Measurements from ENCODE around the gene PIAS4. TPM values are rescaled to one million over a fixed set of nuclear protein-coding genes. Genes with fewer than 3 reads are reported as not detected.
A peak's percentile ranks its signal among the peaks of the same experiment; 100 is the strongest.

PIAS4 gene
- total RNA-seq, 1 donor from 2014 or later, result 26.0 TPM

DNA sequence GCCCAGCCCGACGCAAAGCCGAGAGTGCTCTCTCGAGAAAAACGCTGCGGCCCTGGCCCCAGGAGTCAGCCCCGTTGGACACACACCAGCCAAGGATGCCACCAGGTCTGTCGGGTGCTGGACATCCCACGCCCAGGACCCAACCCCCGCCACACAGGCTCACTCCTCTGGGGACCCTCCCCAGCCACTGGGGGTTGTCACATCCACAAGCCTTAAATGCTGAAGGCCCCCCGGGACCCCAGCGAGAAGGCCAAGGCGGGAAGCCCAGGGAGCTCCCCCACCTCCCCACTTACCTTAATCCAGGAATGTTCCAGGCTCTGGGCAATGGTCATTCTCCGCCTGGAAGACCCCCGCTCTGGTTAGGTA, 47.8 kb upstream of the PIAS4 start:
- Mint-ChIP-seq H3K27me3 (ENCODE audit: low read depth, unreplicated experiment) (no peaks in the 10 kb centered on the region), H3K36me3 (ENCODE audit: low read depth, unreplicated experiment) (peaks cover 12% of the 10 kb centered on the region), H3K4me1 (ENCODE audit: low read depth, unreplicated experiment) (peaks cover 11% of the 10 kb centered on the region), H3K4me3 (ENCODE audit: unreplicated experiment) (no peak overlapping the region), H3K27ac (ENCODE audit: unreplicated experiment) (peak overlapping the region; percentile 69), H3K9me3 (ENCODE audit: unreplicated experiment) (no peaks in the 10 kb centered on the region)
- Histone ChIP-seq H3K36me3 (ENCODE audit: insufficient read depth, low read length) (peaks cover 25% of the 10 kb centered on the region), H3K9me3 (ENCODE audit: insufficient read depth, low read depth, low read length) (no peaks in the 10 kb centered on the region), H3K27me3 (ENCODE audit: insufficient read depth, low read length) (no peaks in the 10 kb centered on the region), H3K4me2 (ENCODE audit: low read length) (no peak overlapping the region), H3K4me1 (ENCODE audit: insufficient read depth, low read length) (no peaks in the 10 kb centered on the region), H3K27ac (ENCODE audit: low read depth, low read length) (no peak overlapping the region), H4K20me1 (ENCODE audit: insufficient read depth, low read length) (peaks cover 90% of the 10 kb centered on the region), H3K9ac (ENCODE audit: low read length) (no peak overlapping the region), H2AFZ (ENCODE audit: low read depth, low read length) (no peak overlapping the region), H3K79me2 (ENCODE audit: insufficient read depth, low read length) (peaks cover 67% of the 10 kb centered on the region), H3K4me3 (ENCODE audit: insufficient read depth, low read depth, low read length) (no peak overlapping the region)
- FAIRE-seq, result no peak
- DNase-seq (ENCODE audit: low read depth), result no peak
- TF ChIP-seq, protein P1, sequence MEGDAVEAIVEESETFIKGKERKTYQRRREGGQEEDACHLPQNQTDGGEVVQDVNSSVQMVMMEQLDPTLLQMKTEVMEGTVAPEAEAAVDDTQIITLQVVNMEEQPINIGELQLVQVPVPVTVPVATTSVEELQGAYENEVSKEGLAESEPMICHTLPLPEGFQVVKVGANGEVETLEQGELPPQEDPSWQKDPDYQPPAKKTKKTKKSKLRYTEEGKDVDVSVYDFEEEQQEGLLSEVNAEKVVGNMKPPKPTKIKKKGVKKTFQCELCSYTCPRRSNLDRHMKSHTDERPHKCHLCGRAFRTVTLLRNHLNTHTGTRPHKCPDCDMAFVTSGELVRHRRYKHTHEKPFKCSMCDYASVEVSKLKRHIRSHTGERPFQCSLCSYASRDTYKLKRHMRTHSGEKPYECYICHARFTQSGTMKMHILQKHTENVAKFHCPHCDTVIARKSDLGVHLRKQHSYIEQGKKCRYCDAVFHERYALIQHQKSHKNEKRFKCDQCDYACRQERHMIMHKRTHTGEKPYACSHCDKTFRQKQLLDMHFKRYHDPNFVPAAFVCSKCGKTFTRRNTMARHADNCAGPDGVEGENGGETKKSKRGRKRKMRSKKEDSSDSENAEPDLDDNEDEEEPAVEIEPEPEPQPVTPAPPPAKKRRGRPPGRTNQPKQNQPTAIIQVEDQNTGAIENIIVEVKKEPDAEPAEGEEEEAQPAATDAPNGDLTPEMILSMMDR (IDR thresholded peaks at IDR 0.05; ENCODE audit: insufficient read depth, low read depth, low read length), result no peak
- TF ChIP-seq EZH2 (IDR thresholded peaks at IDR 0.05; ENCODE audit: insufficient read depth, low read length), result no peak

DNA sequence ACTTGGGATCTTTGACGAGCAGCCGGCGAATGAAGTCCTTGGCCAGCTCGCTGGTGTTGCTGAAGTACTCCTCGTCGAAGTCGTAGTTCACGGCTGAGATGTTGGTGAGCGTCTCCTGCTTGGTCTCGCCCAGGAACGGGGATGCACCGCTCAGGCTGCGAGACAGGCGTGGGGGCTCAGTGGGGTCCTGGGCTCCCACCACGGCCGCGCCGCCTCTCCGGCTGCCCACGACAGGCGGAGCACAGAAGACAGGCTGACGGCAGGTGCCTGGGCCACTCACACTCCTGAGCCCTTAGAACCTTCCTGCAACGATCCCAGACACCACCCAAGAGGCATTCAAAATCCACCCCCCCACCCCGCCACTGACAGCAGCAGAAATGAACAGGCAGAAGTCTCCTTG, 46.5 kb upstream of the PIAS4 start:
- no peaks in the 10 kb centered on the region for H3K27me3 ChIP-seq (ENCODE audit: insufficient read depth, low read length)
- no peak for TF ChIP-seq EZH2 (IDR thresholded peaks at IDR 0.05; ENCODE audit: insufficient read depth, low read length)
- H3K9ac ChIP-seq (ENCODE audit: low read length), result no peak overlapping the region
- peaks cover 90% of the 10 kb centered on the region for H4K20me1 ChIP-seq (ENCODE audit: insufficient read depth, low read length)
- H2AFZ ChIP-seq (ENCODE audit: low read depth, low read length), result no peak overlapping the region
- no peak for FAIRE-seq
- no peak overlapping the region for H3K4me2 ChIP-seq (ENCODE audit: low read length)
- peaks cover 78% of the 10 kb centered on the region for H3K79me2 ChIP-seq (ENCODE audit: insufficient read depth, low read length)
- Mint-ChIP-seq H3K4me1 (ENCODE audit: low read depth, unreplicated experiment) (peaks cover 16% of the 10 kb centered on the region), H3K4me3 (ENCODE audit: unreplicated experiment) (no peak overlapping the region), H3K27ac (ENCODE audit: unreplicated experiment) (peak overlapping the region; percentile 87), H3K9me3 (ENCODE audit: unreplicated experiment) (no peaks in the 10 kb centered on the region), H3K36me3 (ENCODE audit: low read depth, unreplicated experiment) (peaks cover 12% of the 10 kb centered on the region), H3K27me3 (ENCODE audit: low read depth, unreplicated experiment) (no peaks in the 10 kb centered on the region)
- H3K9me3 ChIP-seq (ENCODE audit: insufficient read depth, low read depth, low read length), result no peaks in the 10 kb centered on the region
- no peak for DNase-seq (ENCODE audit: low read depth)
- no peak overlapping the region for H3K4me3 ChIP-seq (ENCODE audit: insufficient read depth, low read depth, low read length)
- H3K4me1 ChIP-seq (ENCODE audit: insufficient read depth, low read length), result no peaks in the 10 kb centered on the region
- H3K27ac ChIP-seq (ENCODE audit: low read depth, low read length), result no peak overlapping the region
- H3K36me3 ChIP-seq (ENCODE audit: insufficient read depth, low read length), result peaks cover 30% of the 10 kb centered on the region

DNA sequence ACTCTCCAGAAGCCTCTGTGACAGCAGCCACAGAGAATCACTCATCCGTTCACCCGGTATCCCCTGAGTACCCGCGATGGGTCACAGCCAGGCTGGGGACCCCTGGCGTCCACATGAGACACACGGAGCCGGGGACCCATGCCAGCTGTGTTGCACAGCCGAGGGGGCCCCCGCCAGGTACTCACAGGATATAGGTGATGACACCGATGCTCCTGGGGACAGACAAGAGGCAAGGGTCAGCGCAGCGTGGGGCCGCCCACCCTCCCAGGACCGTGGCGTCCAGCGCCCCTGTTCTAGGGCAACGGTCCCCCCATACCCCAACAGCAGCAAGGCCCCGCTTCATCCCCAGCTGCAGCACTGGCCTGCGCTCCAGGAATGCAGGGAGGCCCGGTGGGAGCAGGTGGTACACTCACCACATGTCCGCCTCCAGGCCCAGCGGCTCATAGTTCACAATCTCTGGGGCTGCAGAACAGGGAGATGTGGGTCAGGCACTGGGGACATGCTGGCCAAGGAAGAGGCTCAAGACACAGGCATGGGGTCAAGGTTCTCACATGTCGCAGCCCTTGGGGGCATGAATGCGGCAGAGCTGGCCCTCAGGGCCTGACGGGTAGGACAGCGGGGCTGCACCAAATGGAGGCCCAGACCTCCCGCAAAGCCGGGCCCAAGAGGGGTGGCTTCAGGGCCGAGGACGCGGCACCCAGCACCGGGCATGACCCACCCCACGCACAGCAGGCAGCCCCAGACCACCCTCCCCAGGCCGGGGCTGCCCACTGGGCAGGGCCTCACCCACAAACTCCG, 43.9 kb upstream of the PIAS4 start:
- H3K79me2 ChIP-seq (ENCODE audit: insufficient read depth, low read length), result peaks cover 81% of the 10 kb centered on the region
- Mint-ChIP-seq H3K27ac (ENCODE audit: unreplicated experiment) (no peak overlapping the region), H3K27me3 (ENCODE audit: low read depth, unreplicated experiment) (no peaks in the 10 kb centered on the region), H3K4me3 (ENCODE audit: unreplicated experiment) (no peak overlapping the region), H3K36me3 (ENCODE audit: low read depth, unreplicated experiment) (peaks cover 17% of the 10 kb centered on the region), H3K4me1 (ENCODE audit: low read depth, unreplicated experiment) (peaks cover 31% of the 10 kb centered on the region), H3K9me3 (ENCODE audit: unreplicated experiment) (no peaks in the 10 kb centered on the region)
- no peak overlapping the region for H3K9ac ChIP-seq (ENCODE audit: low read length)
- H3K4me1 ChIP-seq (ENCODE audit: insufficient read depth, low read length), result peaks cover 19% of the 10 kb centered on the region
- peaks cover 41% of the 10 kb centered on the region for H3K36me3 ChIP-seq (ENCODE audit: insufficient read depth, low read length)
- H4K20me1 ChIP-seq (ENCODE audit: insufficient read depth, low read length), result peaks cover 96% of the 10 kb centered on the region
- no peak overlapping the region for H2AFZ ChIP-seq (ENCODE audit: low read depth, low read length)
- no peaks in the 10 kb centered on the region for H3K27me3 ChIP-seq (ENCODE audit: insufficient read depth, low read length)
- H3K9me3 ChIP-seq (ENCODE audit: insufficient read depth, low read depth, low read length), result no peaks in the 10 kb centered on the region
- no peak overlapping the region for H3K4me3 ChIP-seq (ENCODE audit: insufficient read depth, low read depth, low read length)
- no peak for TF ChIP-seq EZH2 (IDR thresholded peaks at IDR 0.05; ENCODE audit: insufficient read depth, low read length)
- TF ChIP-seq, protein P1 (IDR thresholded peaks at IDR 0.05; ENCODE audit: insufficient read depth, low read depth, low read length), result no peak
- H3K4me2 ChIP-seq (ENCODE audit: low read length), result no peak overlapping the region
- no peak overlapping the region for H3K27ac ChIP-seq (ENCODE audit: low read depth, low read length)
- DNase-seq (ENCODE audit: low read depth), result no peak
- no peak for FAIRE-seq

All from astrocyte (in vitro differentiated cells and primary cell).